SK-N-SH treated with all-trans-retinoic acid at 6 μM for 48 hours (cell line): Measurements from ENCODE around the gene PRKD2.

Experiments
- GLIS3 ChIP-seq: fragments of 250-450 bp; sonication (Bioruptor Pico); IDR thresholded peaks from 2 replicates; pipeline ENCODE4 v1.5.0; 2020; ENCODE audit warnings: mild to moderate bottlenecking, moderate library complexity
- OSR1 ChIP-seq: fragments of 250-450 bp; sonication (Bioruptor Pico); IDR thresholded peaks from 2 replicates; pipeline ENCODE4 v1.8.0; 2022; ENCODE audit warnings: moderate library complexity, mild to moderate bottlenecking, inconsistent platforms
- RARB ChIP-seq: fragments of 250-450 bp; sonication (Bioruptor Pico); IDR thresholded peaks from 2 replicates; pipeline ENCODE4 v1.8.0; 2021; ENCODE audit warnings: mild to moderate bottlenecking, moderate library complexity
- TOX ChIP-seq: fragments of 250-450 bp; sonication (Bioruptor Pico); IDR thresholded peaks from 2 replicates; pipeline ENCODE4 v1.8.0; 2021; ENCODE audit warnings: mild to moderate bottlenecking, moderate library complexity, borderline replicate concordance
- ZC3H10 ChIP-seq: fragments of 250-450 bp; sonication (Bioruptor Pico); IDR thresholded peaks from 2 replicates; pipeline ENCODE4 v1.5.1; 2021; ENCODE audit warnings: mild to moderate bottlenecking, moderate library complexity
- ZNF70 ChIP-seq: fragments of 450-650 bp; formaldehyde crosslinking; IDR thresholded peaks from 2 replicates; pipeline ENCODE4 v1.5.0; 2020; ENCODE audit warnings: mild to moderate bottlenecking, moderate library complexity

DNA sequence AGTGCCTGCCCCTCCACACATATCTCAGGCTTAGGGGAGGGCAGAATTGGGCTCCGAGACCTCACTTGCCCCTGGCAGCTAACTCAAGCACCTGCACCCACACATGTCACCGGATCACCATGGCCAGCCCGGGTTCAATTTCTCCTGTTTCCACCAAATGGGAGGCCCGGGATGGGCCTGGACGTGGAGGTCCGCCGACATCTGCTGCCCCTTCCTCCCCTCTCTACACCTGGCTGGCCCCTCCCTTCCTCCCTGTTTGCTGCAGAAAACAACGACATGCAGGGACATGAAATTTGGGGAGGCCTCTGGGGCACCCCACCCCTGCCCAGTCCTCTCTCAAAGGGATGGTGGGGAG, 1.3 kb downstream of the PRKD2 start:
- no peak for TF ChIP-seq ZNF70 (CRISPR knock-in tag)
- TF ChIP-seq OSR1 (CRISPR knock-in tag): no peak
- no peak for TF ChIP-seq GLIS3 (CRISPR knock-in tag)
- TF ChIP-seq RARB (CRISPR knock-in tag): no peak
- TF ChIP-seq TOX (CRISPR knock-in tag): no peak
- TF ChIP-seq ZC3H10: no peak
